ENCODE data around the gene ZNF524.

ZNF524 gene

GRCh38 chr19:55590109-55590508, 10.0 kb upstream of the ZNF524 start:
- H3K27me3 ChIP-seq (ENCODE audit: insufficient read depth, low read depth), result peaks cover 18% of the 10 kb centered on the region
- no peaks in the 10 kb centered on the region for H3K36me3 ChIP-seq (ENCODE audit: insufficient read depth)
- H2AFZ ChIP-seq (ENCODE audit: low read depth), result no peak overlapping the region
- no peaks in the 10 kb centered on the region for H3K79me2 ChIP-seq (ENCODE audit: insufficient read depth, low read depth)
- TF ChIP-seq, protein P1, sequence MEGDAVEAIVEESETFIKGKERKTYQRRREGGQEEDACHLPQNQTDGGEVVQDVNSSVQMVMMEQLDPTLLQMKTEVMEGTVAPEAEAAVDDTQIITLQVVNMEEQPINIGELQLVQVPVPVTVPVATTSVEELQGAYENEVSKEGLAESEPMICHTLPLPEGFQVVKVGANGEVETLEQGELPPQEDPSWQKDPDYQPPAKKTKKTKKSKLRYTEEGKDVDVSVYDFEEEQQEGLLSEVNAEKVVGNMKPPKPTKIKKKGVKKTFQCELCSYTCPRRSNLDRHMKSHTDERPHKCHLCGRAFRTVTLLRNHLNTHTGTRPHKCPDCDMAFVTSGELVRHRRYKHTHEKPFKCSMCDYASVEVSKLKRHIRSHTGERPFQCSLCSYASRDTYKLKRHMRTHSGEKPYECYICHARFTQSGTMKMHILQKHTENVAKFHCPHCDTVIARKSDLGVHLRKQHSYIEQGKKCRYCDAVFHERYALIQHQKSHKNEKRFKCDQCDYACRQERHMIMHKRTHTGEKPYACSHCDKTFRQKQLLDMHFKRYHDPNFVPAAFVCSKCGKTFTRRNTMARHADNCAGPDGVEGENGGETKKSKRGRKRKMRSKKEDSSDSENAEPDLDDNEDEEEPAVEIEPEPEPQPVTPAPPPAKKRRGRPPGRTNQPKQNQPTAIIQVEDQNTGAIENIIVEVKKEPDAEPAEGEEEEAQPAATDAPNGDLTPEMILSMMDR (conservative IDR thresholded peaks at IDR 0.05; ENCODE audit: low read depth, low read length), result no peak
- no peak overlapping the region for H3K4me2 ChIP-seq
- peaks cover 6% of the 10 kb centered on the region for H3K4me1 ChIP-seq (ENCODE audit: low read depth, poor library complexity, severe bottlenecking)
- H3K4me3 ChIP-seq (IDR thresholded peaks at IDR 0.05; ENCODE audit: insufficient read depth, low read depth, low read length), result no peak overlapping the region
- no peak overlapping the region for H3K27ac ChIP-seq
- H4K20me1 ChIP-seq (ENCODE audit: insufficient read depth), result no peaks in the 10 kb centered on the region
- H3K9ac ChIP-seq, result no peak overlapping the region

DNA sequence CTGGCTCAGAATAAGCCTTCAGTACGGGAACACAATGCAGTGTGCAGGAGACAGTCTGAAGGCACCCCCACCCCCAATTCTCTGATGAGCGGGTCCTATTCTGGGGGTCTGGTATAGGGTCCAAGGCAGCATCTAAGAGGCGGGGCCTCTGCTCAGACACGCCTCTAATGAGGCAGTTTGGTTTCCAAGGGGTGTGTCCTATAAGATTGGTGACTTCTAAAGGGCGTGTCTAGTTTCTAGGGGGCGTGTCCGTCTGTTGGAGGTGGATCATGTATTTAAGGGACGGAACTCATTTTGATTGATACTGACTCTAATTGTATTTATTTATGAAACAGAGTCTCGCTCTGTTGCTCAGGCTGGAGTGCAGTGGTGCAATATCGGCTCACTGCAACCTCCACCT, 9.5 kb upstream of the ZNF524 start:
- H3K27me3 ChIP-seq (ENCODE audit: insufficient read depth, low read depth), result peaks cover 13% of the 10 kb centered on the region
- H3K79me2 ChIP-seq (ENCODE audit: insufficient read depth, low read depth), result no peaks in the 10 kb centered on the region
- H3K4me1 ChIP-seq (ENCODE audit: low read depth, poor library complexity, severe bottlenecking), result peaks cover 6% of the 10 kb centered on the region
- no peak overlapping the region for H3K4me3 ChIP-seq (IDR thresholded peaks at IDR 0.05; ENCODE audit: insufficient read depth, low read depth, low read length)
- H2AFZ ChIP-seq (ENCODE audit: low read depth), result no peak overlapping the region
- no peak overlapping the region for H3K9ac ChIP-seq
- no peaks in the 10 kb centered on the region for H3K36me3 ChIP-seq (ENCODE audit: insufficient read depth)
- no peak overlapping the region for H3K4me2 ChIP-seq
- TF ChIP-seq, protein P1 (conservative IDR thresholded peaks at IDR 0.05; ENCODE audit: low read depth, low read length), result no peak
- H4K20me1 ChIP-seq (ENCODE audit: insufficient read depth), result no peaks in the 10 kb centered on the region
- no peak overlapping the region for H3K27ac ChIP-seq

- TF ChIP-seq, protein P1 (conservative IDR thresholded peaks at IDR 0.05; ENCODE audit: low read depth, low read length), result no peak
- no peaks in the 10 kb centered on the region for H3K79me2 ChIP-seq (ENCODE audit: insufficient read depth, low read depth)
- H4K20me1 ChIP-seq (ENCODE audit: insufficient read depth), result no peaks in the 10 kb centered on the region
- peaks cover 5% of the 10 kb centered on the region for H3K4me1 ChIP-seq (ENCODE audit: low read depth, poor library complexity, severe bottlenecking)
- H3K27ac ChIP-seq, result no peak overlapping the region
- H3K9ac ChIP-seq, result no peak overlapping the region
- H3K4me2 ChIP-seq, result no peak overlapping the region
- no peak overlapping the region for H3K4me3 ChIP-seq (IDR thresholded peaks at IDR 0.05; ENCODE audit: insufficient read depth, low read depth, low read length)
- H3K27me3 ChIP-seq (ENCODE audit: insufficient read depth, low read depth), result peaks cover 5% of the 10 kb centered on the region
- H2AFZ ChIP-seq (ENCODE audit: low read depth), result no peak overlapping the region
- H3K36me3 ChIP-seq (ENCODE audit: insufficient read depth), result no peaks in the 10 kb centered on the region
Measured at GRCh38 chr19:55591555-55591954, 8.5 kb upstream of the ZNF524 start.

GRCh38 chr19:55592391-55593090, 7.5 kb upstream of the ZNF524 start:
- H3K79me2 ChIP-seq (ENCODE audit: insufficient read depth, low read depth), result no peaks in the 10 kb centered on the region
- TF ChIP-seq, protein P1 (conservative IDR thresholded peaks at IDR 0.05; ENCODE audit: low read depth, low read length), result no peak
- H2AFZ ChIP-seq (ENCODE audit: low read depth), result no peak overlapping the region
- no peaks in the 10 kb centered on the region for H3K4me1 ChIP-seq (ENCODE audit: low read depth, poor library complexity, severe bottlenecking)
- H3K9ac ChIP-seq, result no peak overlapping the region
- no peak overlapping the region for H3K4me2 ChIP-seq
- H3K36me3 ChIP-seq (ENCODE audit: insufficient read depth), result no peaks in the 10 kb centered on the region
- H4K20me1 ChIP-seq (ENCODE audit: insufficient read depth), result no peaks in the 10 kb centered on the region
- no peak overlapping the region for H3K4me3 ChIP-seq (IDR thresholded peaks at IDR 0.05; ENCODE audit: insufficient read depth, low read depth, low read length)
- H3K27me3 ChIP-seq (ENCODE audit: insufficient read depth, low read depth), result no peaks in the 10 kb centered on the region
- H3K27ac ChIP-seq, result no peak overlapping the region

Measured in KMS-11 (cell line).